H1 (cell line): Measurements from ENCODE around the gene COL21A1. TPM values are rescaled to one million over a fixed set of nuclear protein-coding genes. Genes with fewer than 3 reads are reported as not detected.

Experiments
- CTCF ChIA-PET: fragments of 300-600 bp; sonication (Branson Sonifier 250); formaldehyde crosslinking; loops from one replicate; lab custom pipeline; 2021; ENCODE audit not compliant: partially characterized antibody; lab: Charles Lee
- POLR2A ChIA-PET: fragments of 300-600 bp; sonication (Branson Sonifier 250); formaldehyde crosslinking; loops from one replicate; lab custom pipeline; 2021; ENCODE audit warnings: inconsistent platforms; ENCODE audit not compliant: partially characterized antibody; lab: Charles Lee
- DNase-seq, 2 experiments: peaks; one replicate each; pipeline versions ENCODE4 v3.0.0 to v3.0.0-alpha.2; 2010 to 2022; ENCODE audit warnings: low spot score in 2 of 2, low read depth in 1 of 2, mixed read lengths in 1 of 2
- FAIRE-seq: peaks from 2 replicates; lab custom pipeline; 2011; peaks lifted over from hg19 to GRCh38; lab: Jason Lieb, UNC
- H2AFZ ChIP-seq: 2 replicates; pipeline ENCODE4 v1.8.1; 2012; ENCODE audit warnings: low read length, inconsistent platforms
- H2AK5ac ChIP-seq: 2 replicates; pipeline ENCODE4 v1.6.1; 2013; ENCODE audit warnings: low read depth, low read length
- H2BK120ac ChIP-seq: replicated peaks from 2 replicates; pipeline ENCODE3; 2013; ENCODE audit warnings: low read depth, low read length, inconsistent platforms
- H2BK12ac ChIP-seq: 2 replicates; pipeline ENCODE4 v1.6.1; 2013; ENCODE audit warnings: low read depth, low read length
- H2BK15ac ChIP-seq: 2 replicates; pipeline ENCODE4 v1.6.1; 2013; ENCODE audit warnings: low read length
- H2BK20ac ChIP-seq: 2 replicates; pipeline ENCODE4 v1.6.1; 2013; ENCODE audit warnings: low read length
- H2BK5ac ChIP-seq: 2 replicates; pipeline ENCODE4 v1.6.1; 2013; ENCODE audit warnings: low read depth, low read length
- H3K14ac ChIP-seq: 2 replicates; pipeline ENCODE4 v1.6.1; 2013; ENCODE audit warnings: inconsistent platforms; ENCODE audit not compliant: insufficient read length
- H3K18ac ChIP-seq: 2 replicates; pipeline ENCODE4 v1.6.1; 2013; ENCODE audit warnings: low read length; ENCODE audit errors: extremely low read depth
- H3K23ac ChIP-seq: 2 replicates; pipeline ENCODE4 v1.6.1; 2013; ENCODE audit warnings: inconsistent platforms; ENCODE audit not compliant: insufficient read length
- H3K23me2 ChIP-seq: 2 replicates; pipeline ENCODE4 v1.6.1; 2013; ENCODE audit warnings: low read depth, low read length
- H3K27ac ChIP-seq: 2 replicates; pipeline ENCODE4 v1.6.1; 2011; ENCODE audit warnings: low read depth, low read length, inconsistent platforms
- H3K27me3 ChIP-seq, 4 experiments: replicated peaks in 1 of 4; 1 replicate in 1 of 4; 2 replicates in 3 of 4; pipeline versions ENCODE4 v1.6.1 to v1.8.1; 2011 to 2013; ENCODE audit warnings: low read length in 3 of 4, mild to moderate bottlenecking in 3 of 4, inconsistent platforms in 2 of 4, mixed read lengths in 2 of 4, moderate library complexity in 1 of 4; ENCODE audit not compliant: control insufficient read depth in 3 of 4, insufficient read depth in 3 of 4; ENCODE audit errors: extremely low read depth in 1 of 4
- H3K36me3 ChIP-seq, 4 experiments: 2 replicates each; pipeline versions ENCODE4 v1.6.1 to v1.8.1; 2011 to 2013; ENCODE audit warnings: mild to moderate bottlenecking in 4 of 4, low read length in 3 of 4, moderate library complexity in 2 of 4, control low read depth in 1 of 4, inconsistent platforms in 1 of 4; ENCODE audit not compliant: insufficient read depth in 4 of 4, control insufficient read depth in 2 of 4
- H3K4ac ChIP-seq: replicated peaks from 2 replicates; pipeline ENCODE3; 2013; ENCODE audit warnings: low read length, low read depth, mixed read lengths, inconsistent platforms; ENCODE audit not compliant: insufficient read length
- H3K4me1 ChIP-seq, 4 experiments: replicated peaks in 1 of 4; 1 replicate in 1 of 4; 2 replicates in 3 of 4; pipeline versions ENCODE4 v1.6.1 to v1.8.1; 2011 to 2013; ENCODE audit warnings: low read length in 3 of 4, inconsistent platforms in 2 of 4, mixed read lengths in 1 of 4; ENCODE audit not compliant: insufficient read depth in 4 of 4, control insufficient read depth in 3 of 4
- H3K4me2 ChIP-seq, 2 experiments: 2 replicates each; pipeline versions ENCODE4 v1.6.1 to v1.8.1; 2011 to 2013; ENCODE audit warnings: low read depth in 2 of 2, low read length in 2 of 2, control low read depth in 1 of 2, inconsistent platforms in 1 of 2, mild to moderate bottlenecking in 1 of 2; ENCODE audit not compliant: insufficient read depth in 1 of 2
- H3K4me3 ChIP-seq, 4 experiments: fragments of 200-600, 300-600 bp in 1 of 4; sonication (generic), shearing (Covaris generic), sonication (Bioruptor Twin) in 1 of 4; 2 replicates each; pipeline versions ENCODE4 v1.5.1 to v1.8.1; 2011 to 2016; ENCODE audit warnings: low read length in 4 of 4, low read depth in 3 of 4, control low read depth in 2 of 4, inconsistent platforms in 2 of 4, mild to moderate bottlenecking in 2 of 4, mixed read lengths in 1 of 4, moderate library complexity in 1 of 4; ENCODE audit not compliant: insufficient read depth in 2 of 4; ENCODE audit errors: extremely low read depth in 1 of 4
- H3K56ac ChIP-seq: replicated peaks from 2 replicates; pipeline ENCODE3; 2013; ENCODE audit warnings: low read depth, mild to moderate bottlenecking, mixed read lengths, low read length, inconsistent platforms; ENCODE audit not compliant: insufficient read length
- H3K79me1 ChIP-seq: 2 replicates; pipeline ENCODE4 v1.6.1; 2013; ENCODE audit warnings: low read depth, low read length, control low read depth
- H3K79me2 ChIP-seq, 2 experiments: 2 replicates each; pipeline versions ENCODE4 v1.6.1 to v1.8.1; 2012 to 2013; ENCODE audit warnings: low read length in 2 of 2, mild to moderate bottlenecking in 2 of 2, inconsistent platforms in 1 of 2; ENCODE audit not compliant: insufficient read depth in 2 of 2, control insufficient read depth in 1 of 2
- H3K9ac ChIP-seq, 4 experiments: replicated peaks in 1 of 4; 1 replicate in 1 of 4; 2 replicates in 3 of 4; pipeline versions ENCODE4 v1.6.1 to v1.8.1; 2011 to 2013; ENCODE audit warnings: low read depth in 3 of 4, low read length in 3 of 4, control low read depth in 2 of 4, mild to moderate bottlenecking in 2 of 4, moderate library complexity in 2 of 4, inconsistent platforms in 1 of 4; ENCODE audit errors: extremely low read depth in 1 of 4
- H3K9me3 ChIP-seq, 2 experiments: 2 replicates each; pipeline versions ENCODE4 v1.6.1 to v1.8.1; 2012 to 2013; ENCODE audit warnings: mild to moderate bottlenecking in 2 of 2, moderate library complexity in 2 of 2, control low read depth in 1 of 2, inconsistent platforms in 1 of 2, low read depth in 1 of 2, low read length in 1 of 2, mixed read lengths in 1 of 2; ENCODE audit not compliant: insufficient read depth in 2 of 2
- H4K20me1 ChIP-seq, 2 experiments: replicated peaks in 1 of 2; 2 replicates each; pipeline versions ENCODE3 to v1.8.1; 2011 to 2013; ENCODE audit warnings: inconsistent platforms in 2 of 2, low read length in 2 of 2, mild to moderate bottlenecking in 1 of 2; ENCODE audit not compliant: insufficient read depth in 2 of 2, control insufficient read depth in 1 of 2
- H4K5ac ChIP-seq: 2 replicates; pipeline ENCODE4 v1.6.1; 2013; ENCODE audit warnings: low read length, low read depth, mixed read lengths, inconsistent platforms; ENCODE audit not compliant: insufficient read length
- H4K8ac ChIP-seq: 2 replicates; pipeline ENCODE4 v1.8.0; 2013; ENCODE audit warnings: mild to moderate bottlenecking, moderate library complexity, low read length, inconsistent platforms; ENCODE audit not compliant: insufficient read depth; ENCODE audit errors: extremely low read depth
- H4K91ac ChIP-seq: replicated peaks from 2 replicates; pipeline ENCODE3; 2013; ENCODE audit warnings: low read length, mixed read lengths, inconsistent platforms; ENCODE audit not compliant: insufficient read length
- BCL11A ChIP-seq, 2 experiments: IDR thresholded peaks; one replicate each; pipeline ENCODE4 v1.6.1; 2011; ENCODE audit warnings: low read depth in 2 of 2, low read length in 2 of 2, mild to moderate bottlenecking in 2 of 2
- BRCA1 ChIP-seq: IDR thresholded peaks from 2 replicates; pipeline ENCODE4 v1.6.1; 2012; ENCODE audit warnings: low read depth, low read length, improper control_type of control experiment
- CBX5 ChIP-seq: fragments of 300-800, 300-1000 bp; sonication (generic); IDR thresholded peaks from 2 replicates; pipeline ENCODE4 v1.7.1; 2016; ENCODE audit warnings: antibody characterized with exemption, low read length, low read depth
- CBX8 ChIP-seq: fragments of 300-800, 300-1000 bp; sonication (generic); IDR thresholded peaks from 2 replicates; pipeline ENCODE4 v1.7.1; 2016; ENCODE audit warnings: low read depth, low read length, borderline replicate concordance
- CREB1 ChIP-seq: IDR thresholded peaks from 2 replicates; pipeline ENCODE4 v1.6.1; 2012; ENCODE audit warnings: inconsistent platforms
- GABPA ChIP-seq: IDR thresholded peaks from 2 replicates; pipeline ENCODE4 v1.6.1; 2011; ENCODE audit warnings: mild to moderate bottlenecking, low read length, moderate library complexity, borderline replicate concordance; ENCODE audit not compliant: insufficient read depth
- KDM1A ChIP-seq: fragments of 200-600, 300-600 bp; sonication (generic); IDR thresholded peaks from 2 replicates; pipeline ENCODE4 v1.7.1; 2016; ENCODE audit warnings: mild to moderate bottlenecking, low read length, borderline replicate concordance
- MAFK ChIP-seq: IDR thresholded peaks from 2 replicates; pipeline ENCODE4 v1.6.1; 2012; ENCODE audit warnings: low read depth, mild to moderate bottlenecking, improper control_type of control experiment, low read length
- MAX ChIP-seq: IDR thresholded peaks from 2 replicates; pipeline ENCODE4 v1.6.1; 2012; ENCODE audit warnings: inconsistent platforms
- POLR2AphosphoS5 ChIP-seq: IDR thresholded peaks from 2 replicates; pipeline ENCODE4 v1.6.1; 2011; ENCODE audit warnings: low read depth, low read length
- SP4 ChIP-seq: IDR thresholded peaks from 2 replicates; pipeline ENCODE4 v1.6.1; 2012; ENCODE audit warnings: low read length, inconsistent platforms
- TAF1 ChIP-seq: IDR thresholded peaks from 2 replicates; pipeline ENCODE4 v1.6.1; 2011; ENCODE audit warnings: mild to moderate bottlenecking, low read depth, low read length
- WGBS, 2 experiments: shearing (Covaris generic) in 1 of 2; methylation state at CpG; one replicate each; pipeline versions ENCODE4 v1.1.6 to v1.1.7; 2013 to 2015; ENCODE audit warnings: low lambda C conversion rate in 2 of 2, mixed read lengths in 2 of 2, inconsistent platforms in 1 of 2, low coverage in 1 of 2, missing lambda C conversion rate in 1 of 2; ENCODE audit not compliant: insufficient replicate concordance in 2 of 2, insufficient coverage in 1 of 2, insufficient read length in 1 of 2; ENCODE audit errors: extremely low coverage in 1 of 2, missing lambda C conversion rate in 1 of 2; 5-methylcytosine and 5-hydroxymethylcytosine counted together
- polyA plus RNA-seq, 7 experiments: library from polyadenylated mRNA; depleted of rRNA in 3 of 7; stranded (reverse) in 5 of 7; unstranded in 2 of 7; fragments of >200 nt in 5 of 7; fragments of 200-250 nt in 2 of 7; gene quantifications; 1 replicate in 5 of 7; 2 replicates in 1 of 7; 4 replicates in 1 of 7; pipeline versions ENCODE4 v1.2.1 to v1.2.3, GENCODE V29; 2011 to 2013; ENCODE audit warnings: missing spikeins in 2 of 7, mixed read lengths in 2 of 7
- total RNA-seq: library from RNA; stranded (reverse); fragmentation: NEBNext Ultra II Directional; extraction: Animal tissue kit (Norgen Biotek cat#: 25700); gene quantifications from 2 replicates; pipeline ENCODE4 v1.2.1, GENCODE V29; 2021
- TF ChIP-seq, protein P1 (sequence below), 3 experiments: IDR thresholded peaks; 1 replicate in 2 of 3; 2 replicates in 1 of 3; pipeline versions ENCODE4 v1.5.1 to v1.6.1; 2011; ENCODE audit warnings: low read length in 3 of 3, mild to moderate bottlenecking in 3 of 3, inconsistent platforms in 2 of 3, low read depth in 1 of 3, moderate library complexity in 1 of 3; ENCODE audit not compliant: insufficient read depth in 1 of 3; ENCODE audit errors: control extremely low read depth in 1 of 3

Gene COL21A1
- total and polyA plus RNA-seq, 2 of the 8 experiments (the other 6 are each of a cell fraction or from before 2014, with no cell fraction given): 1.6 to 3.4 TPM

GRCh38 chr6:56040889-56041301, 206.5 kb downstream of the COL21A1 start:
- H2BK5ac ChIP-seq: no peak overlapping the region
- H3K9me3 ChIP-seq: no peaks in the 10 kb centered on the region
- H2BK15ac ChIP-seq: no peak overlapping the region
- no peak overlapping the region for H3K4me2 ChIP-seq
- no peaks in the 10 kb centered on the region for H3K4me1 ChIP-seq
- ChIA-PET CTCF (interaction anchor here (1.3 to 1.5 kb wide), 2 partner anchors 9 to 12 kb away, joined by 3 to 6 read pairs; no protein-coding TSS in a partner anchor), POLR2A (no interaction called here)
- no peak overlapping the region for H3K4me3 ChIP-seq
- no peak overlapping the region for H3K14ac ChIP-seq
- H4K8ac ChIP-seq: no peak overlapping the region
- no peak overlapping the region for H2BK12ac ChIP-seq
- H3K18ac ChIP-seq: no peak overlapping the region
- no peaks in the 10 kb centered on the region for H3K23me2 ChIP-seq
- no peak overlapping the region for H3K56ac ChIP-seq
- no peak overlapping the region for H2AK5ac ChIP-seq
- H2AFZ ChIP-seq: no peak overlapping the region
- no peak overlapping the region for H2BK20ac ChIP-seq
- H3K27me3 ChIP-seq: no peaks in the 10 kb centered on the region
- FAIRE-seq: no peak
- H4K20me1 ChIP-seq: no peaks in the 10 kb centered on the region
- H3K79me2 ChIP-seq: no peaks in the 10 kb centered on the region
- H3K79me1 ChIP-seq: no peaks in the 10 kb centered on the region
- H3K36me3 ChIP-seq: no peaks in the 10 kb centered on the region
- WGBS, 2 experiments: 80% methylated on average over 1 of the region's 1 CpG; no CpG with 5 or more reads in 1 of the 2 experiments
- no peak overlapping the region for H3K23ac ChIP-seq
- no peak overlapping the region for H3K4ac ChIP-seq
- no peak overlapping the region for H4K91ac ChIP-seq
- H3K27ac ChIP-seq: no peak overlapping the region
- no peak overlapping the region for H3K9ac ChIP-seq
- H2BK120ac ChIP-seq: no peak overlapping the region
- no peak for DNase-seq
- no peak overlapping the region for H4K5ac ChIP-seq
- no peak for TF ChIP-seq CBX5
- TF ChIP-seq MAX: no peak
- TF ChIP-seq SP4: no peak
- TF ChIP-seq, protein P1, sequence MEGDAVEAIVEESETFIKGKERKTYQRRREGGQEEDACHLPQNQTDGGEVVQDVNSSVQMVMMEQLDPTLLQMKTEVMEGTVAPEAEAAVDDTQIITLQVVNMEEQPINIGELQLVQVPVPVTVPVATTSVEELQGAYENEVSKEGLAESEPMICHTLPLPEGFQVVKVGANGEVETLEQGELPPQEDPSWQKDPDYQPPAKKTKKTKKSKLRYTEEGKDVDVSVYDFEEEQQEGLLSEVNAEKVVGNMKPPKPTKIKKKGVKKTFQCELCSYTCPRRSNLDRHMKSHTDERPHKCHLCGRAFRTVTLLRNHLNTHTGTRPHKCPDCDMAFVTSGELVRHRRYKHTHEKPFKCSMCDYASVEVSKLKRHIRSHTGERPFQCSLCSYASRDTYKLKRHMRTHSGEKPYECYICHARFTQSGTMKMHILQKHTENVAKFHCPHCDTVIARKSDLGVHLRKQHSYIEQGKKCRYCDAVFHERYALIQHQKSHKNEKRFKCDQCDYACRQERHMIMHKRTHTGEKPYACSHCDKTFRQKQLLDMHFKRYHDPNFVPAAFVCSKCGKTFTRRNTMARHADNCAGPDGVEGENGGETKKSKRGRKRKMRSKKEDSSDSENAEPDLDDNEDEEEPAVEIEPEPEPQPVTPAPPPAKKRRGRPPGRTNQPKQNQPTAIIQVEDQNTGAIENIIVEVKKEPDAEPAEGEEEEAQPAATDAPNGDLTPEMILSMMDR (IDR thresholded peaks at IDR 0.05; ENCODE audit: control extremely low read depth in 1 of 3, insufficient read depth in 1 of 3, low read depth in 1 of 3, low read length in 3 of 3): no peak
- TF ChIP-seq CREB1: no peak
- TF ChIP-seq BRCA1: no peak
- no peak for TF ChIP-seq GABPA
- TF ChIP-seq CBX8: no peak
- no peak for TF ChIP-seq TAF1
- no peak for TF ChIP-seq KDM1A
- no peak for TF ChIP-seq POLR2AphosphoS5
- no peak for TF ChIP-seq BCL11A (IDR thresholded peaks at IDR 0.05; ENCODE audit: low read depth in 2 of 2, low read length in 2 of 2)
- TF ChIP-seq MAFK: no peak
